Activated CD8-positive, alpha-beta T cell treated with anti-CD3 and anti-CD28 coated beads for 36 hours (primary cell): Measurements from ENCODE around the gene NKX2-1. TPM values are rescaled to one million over a fixed set of nuclear protein-coding genes. Genes with fewer than 3 reads are reported as not detected.

Experiments used
- ATAC-seq: fragments of 200-7000 bp; cut with Tn5 transposase; one replicate; pipeline ENCODE4 v1.10.0; 2021; ENCODE audit warnings: mild to moderate bottlenecking, moderate library complexity
- CTCF ChIA-PET: fragments of 350-600 bp; sonication (Branson Sonifier 250); formaldehyde crosslinking; loops from one replicate; lab custom pipeline; 2021; ENCODE audit warnings: antibody characterized with exemption; lab: Charles Lee
- POLR2A ChIA-PET: fragments of 350-600 bp; sonication (Branson Sonifier 250); formaldehyde crosslinking; loops from one replicate; lab custom pipeline; 2021; ENCODE audit warnings: antibody characterized with exemption; lab: Charles Lee
- DNase-seq: peaks from one replicate; pipeline ENCODE4 v3.0.0-alpha.2; 2020
- H3K27ac Mint-ChIP-seq: one replicate; pipeline ENCODE4 v1.8.0; 2021; ENCODE audit warnings: mild to moderate bottlenecking, mixed read lengths
- H3K27me3 Mint-ChIP-seq: one replicate; pipeline ENCODE4 v1.8.0; 2021; ENCODE audit warnings: mixed read lengths
- H3K36me3 Mint-ChIP-seq: one replicate; pipeline ENCODE4 v1.8.0; 2021; ENCODE audit warnings: low read depth, mixed read lengths
- H3K4me1 Mint-ChIP-seq: one replicate; pipeline ENCODE4 v1.8.0; 2021; ENCODE audit warnings: low read depth, mixed read lengths
- H3K4me3 Mint-ChIP-seq: one replicate; pipeline ENCODE4 v1.8.0; 2021; ENCODE audit warnings: mild to moderate bottlenecking, moderate library complexity, mixed read lengths
- H3K9me3 Mint-ChIP-seq: one replicate; pipeline ENCODE4 v1.8.0; 2021; ENCODE audit warnings: mixed read lengths
- intact Hi-C: fragments of 100-400 bp; cut with micrococcal nuclease; formaldehyde crosslinking; loops from one replicate; pipeline ENCODE4 v1.10.0; 2022
- total RNA-seq, 2 experiments: library from RNA; stranded (reverse); gene quantifications; one replicate each; pipeline ENCODE4 v1.2.3, GENCODE V29; 2021
- TF ChIP-seq, protein P1 (sequence below): fragments of 200-600 bp; IDR thresholded peaks from one replicate; pipeline ENCODE4 v1.8.0; 2022; ENCODE audit warnings: antibody characterized with exemption, mild to moderate bottlenecking

NKX2-1 gene
- total RNA-seq, 2 experiments from 2014 or later = 0.25 TPM; not detected in 1

DNA sequence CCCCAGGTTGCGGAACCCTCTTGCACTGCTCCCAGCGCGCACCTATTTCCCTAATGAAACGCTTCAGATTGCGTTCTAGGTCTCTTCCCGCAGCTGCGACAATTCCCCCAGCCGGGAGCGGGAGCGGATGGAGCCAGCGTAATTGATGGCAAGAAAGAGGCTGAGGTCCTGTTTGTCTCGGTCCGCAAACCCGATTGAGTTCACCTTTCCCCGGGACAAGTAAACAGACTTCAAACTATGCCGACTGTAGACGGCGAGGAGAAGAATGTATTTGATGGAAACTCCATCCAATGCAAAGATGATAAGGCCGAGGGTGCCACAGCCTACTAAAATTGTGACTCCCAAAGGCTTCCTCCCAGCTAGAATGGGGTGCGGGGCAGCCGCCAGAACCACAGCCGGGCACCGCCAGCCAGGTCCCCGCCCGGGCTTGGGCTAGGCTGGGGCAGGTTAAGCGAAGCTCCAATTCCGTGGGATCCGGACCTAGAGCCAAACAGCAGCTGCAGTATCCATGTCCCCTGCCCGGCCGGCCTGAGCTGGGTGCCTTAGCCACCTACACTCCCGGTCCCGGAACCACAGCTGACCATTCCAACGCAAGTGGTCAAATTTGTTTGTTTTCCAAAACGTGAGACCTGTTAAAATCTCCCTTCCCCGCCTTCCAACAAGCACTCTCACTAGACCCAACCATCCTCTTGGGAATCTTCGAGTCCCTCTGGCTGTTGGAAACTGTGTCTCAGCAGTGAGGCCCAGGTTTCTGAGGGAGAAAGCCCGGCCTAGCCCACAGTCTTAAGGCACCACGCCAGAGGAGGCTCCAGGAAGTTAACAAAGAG lies 5.5 kb downstream of the NKX2-1 start:
- Mint-ChIP-seq H3K4me3 (no peak overlapping the region), H3K36me3 (no peaks in the 10 kb centered on the region), H3K9me3 (peaks cover 1% of the 10 kb centered on the region), H3K27me3 (peaks cover 74% of the 10 kb centered on the region), H3K27ac (no peak overlapping the region), H3K4me1 (peaks cover 1% of the 10 kb centered on the region)
- ATAC-seq = no peak
- ChIA-PET POLR2A (no interaction called here), CTCF (interaction anchor here (0.9 to 1.4 kb wide), 3 partner anchors 8 to 446 kb away, joined by 3 to 4 read pairs (median 4); no protein-coding TSS in a partner anchor)
- TF ChIP-seq, protein P1, sequence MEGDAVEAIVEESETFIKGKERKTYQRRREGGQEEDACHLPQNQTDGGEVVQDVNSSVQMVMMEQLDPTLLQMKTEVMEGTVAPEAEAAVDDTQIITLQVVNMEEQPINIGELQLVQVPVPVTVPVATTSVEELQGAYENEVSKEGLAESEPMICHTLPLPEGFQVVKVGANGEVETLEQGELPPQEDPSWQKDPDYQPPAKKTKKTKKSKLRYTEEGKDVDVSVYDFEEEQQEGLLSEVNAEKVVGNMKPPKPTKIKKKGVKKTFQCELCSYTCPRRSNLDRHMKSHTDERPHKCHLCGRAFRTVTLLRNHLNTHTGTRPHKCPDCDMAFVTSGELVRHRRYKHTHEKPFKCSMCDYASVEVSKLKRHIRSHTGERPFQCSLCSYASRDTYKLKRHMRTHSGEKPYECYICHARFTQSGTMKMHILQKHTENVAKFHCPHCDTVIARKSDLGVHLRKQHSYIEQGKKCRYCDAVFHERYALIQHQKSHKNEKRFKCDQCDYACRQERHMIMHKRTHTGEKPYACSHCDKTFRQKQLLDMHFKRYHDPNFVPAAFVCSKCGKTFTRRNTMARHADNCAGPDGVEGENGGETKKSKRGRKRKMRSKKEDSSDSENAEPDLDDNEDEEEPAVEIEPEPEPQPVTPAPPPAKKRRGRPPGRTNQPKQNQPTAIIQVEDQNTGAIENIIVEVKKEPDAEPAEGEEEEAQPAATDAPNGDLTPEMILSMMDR = no peak
- no peak for DNase-seq
- intact Hi-C loops = loop anchor here (5.0 kb wide), 1 partner anchor 73 kb away; no protein-coding TSS in a partner anchor

DNA sequence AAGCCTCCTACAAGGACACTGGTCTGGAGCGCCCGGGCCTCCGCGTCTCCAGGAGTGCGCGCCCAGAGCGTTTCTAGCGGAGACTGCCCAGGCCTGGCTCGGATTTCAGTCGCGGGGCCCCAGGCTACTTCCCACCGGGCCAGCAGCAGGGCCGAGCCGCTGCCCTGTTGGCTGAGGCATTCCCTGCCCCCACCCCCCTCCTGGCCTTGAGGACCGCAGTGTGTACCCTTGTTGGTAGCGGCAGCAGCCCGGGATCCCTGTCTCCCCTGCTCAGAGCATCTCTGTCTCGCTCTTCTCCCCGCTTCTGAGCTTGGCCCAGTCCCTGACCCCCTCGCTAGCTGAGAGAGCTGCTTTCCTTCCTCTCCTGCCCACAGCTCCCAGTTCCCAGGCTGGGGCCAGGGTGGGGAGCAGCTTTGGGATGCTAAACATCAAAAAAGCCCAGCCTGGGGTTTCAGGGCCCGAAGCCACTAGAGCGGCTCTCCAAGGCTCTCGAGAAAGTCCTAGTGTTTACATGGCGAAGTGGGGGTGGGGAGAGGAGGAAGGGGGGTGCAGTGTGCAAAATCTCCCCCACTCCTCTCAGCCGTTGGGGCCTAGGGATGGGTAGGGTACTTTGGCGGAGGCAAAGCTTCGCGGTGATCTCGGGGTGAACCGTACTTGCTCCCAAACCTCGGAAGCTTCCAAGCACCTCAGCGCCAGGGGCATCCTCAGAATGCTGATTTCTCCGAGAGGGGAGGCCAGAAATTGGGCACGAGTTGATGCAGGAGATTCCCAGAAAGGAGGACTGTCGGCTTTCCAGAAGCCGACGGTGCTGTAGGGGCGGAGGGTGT lies 6.4 kb downstream of the NKX2-1 start:
- TF ChIP-seq, protein P1 = no peak
- no peaks in the 10 kb centered on the region for H3K4me1 Mint-ChIP-seq
- DNase-seq (no peak), ATAC-seq (no peak)
- H3K9me3 Mint-ChIP-seq = peaks cover 2% of the 10 kb centered on the region
- no peaks in the 10 kb centered on the region for H3K36me3 Mint-ChIP-seq
- intact Hi-C loops = no loop called here
- H3K27me3 Mint-ChIP-seq = peaks cover 76% of the 10 kb centered on the region
- H3K27ac Mint-ChIP-seq = no peak overlapping the region
- H3K4me3 Mint-ChIP-seq = no peak overlapping the region
- POLR2A ChIA-PET = no interaction called here
- CTCF ChIA-PET = interaction anchor here (0.5 to 1.3 kb wide), 2 partner anchors 9 to 1075 kb away, joined by 3 read pairs; no protein-coding TSS in a partner anchor

DNA sequence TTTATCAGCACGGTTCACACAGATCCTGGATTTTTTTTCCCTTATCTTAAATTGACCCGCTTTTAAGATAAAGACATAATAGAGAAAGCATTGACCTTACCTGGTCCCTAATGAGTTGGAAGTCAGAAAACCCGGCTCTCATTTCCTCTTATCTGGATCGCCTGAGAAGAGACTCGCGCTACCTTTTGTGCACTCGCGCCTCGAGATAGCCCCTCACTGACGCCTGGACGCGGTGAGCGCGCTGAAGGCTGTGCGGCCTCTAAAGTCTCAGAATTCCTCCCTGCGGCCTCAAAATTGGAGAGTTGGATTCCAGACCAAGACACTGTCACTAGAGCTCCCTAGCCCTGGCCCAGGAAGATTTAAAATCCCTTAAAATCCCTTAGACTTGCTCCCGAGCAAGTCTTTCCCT lies 7.0 kb downstream of the NKX2-1 start:
- CTCF ChIA-PET = interaction anchor here (0.5 to 1.3 kb wide), 3 partner anchors 9 to 1074 kb away, joined by 3 read pairs; no protein-coding TSS in a partner anchor
- DNase-seq = no peak
- POLR2A ChIA-PET = no interaction called here

DNA sequence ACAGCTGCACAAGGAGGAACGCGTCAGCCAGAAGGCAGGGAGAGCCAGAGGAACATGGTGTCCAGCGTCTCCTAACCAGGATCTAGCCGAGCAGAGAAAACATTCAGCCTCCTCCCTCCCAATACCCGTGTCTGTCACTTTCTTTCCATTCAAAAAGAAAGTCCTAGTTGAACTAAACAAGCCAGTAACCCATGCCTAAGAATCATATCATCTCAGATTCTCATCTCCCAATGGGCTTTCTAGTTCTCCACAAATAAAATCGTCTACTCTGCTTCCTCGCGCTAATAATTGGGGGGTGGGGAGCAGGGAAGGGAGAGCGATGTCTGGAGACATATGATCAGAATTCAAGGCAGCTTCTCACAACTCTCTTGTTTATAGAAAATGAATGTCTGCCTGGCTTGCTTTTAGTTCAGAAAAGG lies 7.4 kb downstream of the NKX2-1 start:
- no peaks in the 10 kb centered on the region for H3K36me3 Mint-ChIP-seq
- intact Hi-C loops = no loop called here
- no peak overlapping the region for H3K27ac Mint-ChIP-seq
- peaks cover 2% of the 10 kb centered on the region for H3K9me3 Mint-ChIP-seq
- ATAC-seq = no peak
- POLR2A ChIA-PET = no interaction called here
- H3K4me1 Mint-ChIP-seq = no peaks in the 10 kb centered on the region
- CTCF ChIA-PET = interaction anchor here (1.3 kb wide), 1 partner anchor 11 kb away, joined by 3 read pairs; no protein-coding TSS in a partner anchor
- TF ChIP-seq, protein P1 = no peak
- H3K4me3 Mint-ChIP-seq = no peak overlapping the region
- H3K27me3 Mint-ChIP-seq = peaks cover 83% of the 10 kb centered on the region
- DNase-seq = no peak

More for the DNA sequence above, 7.0 kb downstream of the NKX2-1 start:
- Mint-ChIP-seq H3K27ac (no peak overlapping the region), H3K36me3 (no peaks in the 10 kb centered on the region), H3K4me1 (no peaks in the 10 kb centered on the region), H3K4me3 (no peak overlapping the region), H3K27me3 (peaks cover 78% of the 10 kb centered on the region), H3K9me3 (peaks cover 2% of the 10 kb centered on the region)
- no peak for ATAC-seq
- intact Hi-C loops = no loop called here
- TF ChIP-seq, protein P1 = no peak
